GM18526 (cell line): ENCODE results near the gene PRR3.

Source experiments
- POLR2A ChIP-seq: IDR thresholded peaks from 3 replicates; pipeline ENCODE4 v1.6.1; 2011; ENCODE audit not compliant: insufficient read length; ENCODE audit errors: extremely low read depth

The PRR3 gene

GRCh38 chr6:30556906-30557682 is at the start of gene PRR3:
PRR3 (plus strand) TSS chr6:30557295; CDS start chr6:30557345, 50 bp downstream.
- peak; percentile 56 for TF ChIP-seq POLR2A

- peak; percentile 18 for TF ChIP-seq POLR2A
These were observed 49.0 kb upstream of the PRR3 start for GRCh38 chr6:30507849-30508827.

- no peak for TF ChIP-seq POLR2A
These were observed 48.0 kb upstream of the PRR3 start for GRCh38 chr6:30508890-30509736.

GRCh38 chr6:30510419-30511168 is 46.5 kb upstream of the PRR3 start:
- TF ChIP-seq POLR2A: no peak

- TF ChIP-seq POLR2A: no peak
These were observed 45.9 kb upstream of the PRR3 start for GRCh38 chr6:30511169-30511546.

GRCh38 chr6:30513451-30513850 is 43.6 kb upstream of the PRR3 start:
- no peak for TF ChIP-seq POLR2A

- TF ChIP-seq POLR2A: no peak
These were observed 42.0 kb upstream of the PRR3 start for GRCh38 chr6:30515106-30515505.

GRCh38 chr6:30515944-30516753 is 40.9 kb upstream of the PRR3 start:
- TF ChIP-seq POLR2A: peak; percentile 56

- TF ChIP-seq POLR2A: no peak
These were observed 36.6 kb upstream of the PRR3 start for GRCh38 chr6:30520522-30520921.

- TF ChIP-seq POLR2A: no peak
These were observed 27.1 kb upstream of the PRR3 start for GRCh38 chr6:30530014-30530413.

GRCh38 chr6:30533460-30534294 is 23.4 kb upstream of the PRR3 start:
- TF ChIP-seq POLR2A: no peak

- TF ChIP-seq POLR2A: no peak
These were observed 19.2 kb upstream of the PRR3 start for GRCh38 chr6:30537931-30538330.
